HUDEP-2 (cell line): ENCODE measurements around the gene OPN5.
"Not testable (repeated sequence)": the region's sequence is repeated elsewhere in the genome, so short reads cannot be mapped to it uniquely, and the experiment has no call there.

Source experiments
- DNase-seq, 76 experiments: peaks; one replicate each; lab custom pipeline; 2025; ENCODE audit not compliant: unreplicated experiment in 76 of 76; lab: John Stamatoyannopoulos, UW

OPN5 gene

DNA sequence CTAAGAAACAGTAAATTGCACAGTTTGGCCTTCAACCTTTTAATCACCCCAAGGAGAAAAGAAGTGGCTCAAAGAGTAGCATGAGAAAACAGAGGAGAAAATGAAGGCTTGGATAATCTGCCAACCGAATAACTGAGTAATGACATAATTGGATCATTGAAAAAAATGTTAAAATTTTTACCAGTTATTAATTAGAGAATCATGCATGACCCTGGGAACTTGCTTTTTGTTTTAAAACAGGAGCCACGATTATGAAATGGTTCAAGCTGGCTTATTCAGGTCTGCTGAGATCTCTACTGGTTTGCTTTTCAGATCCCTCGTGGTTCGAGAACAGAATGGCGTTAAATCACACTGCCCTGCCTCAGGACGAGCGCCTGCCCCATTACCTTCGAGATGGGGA, at the start of gene OPN5:
OPN5 (plus strand) TSS at position 301 of the 400 bp plus-strand sequence; CDS start at position 336, 35 bp downstream.
- no peak for DNase-seq

GRCh38 chr6:47733879-47734558, 47.8 kb upstream of the OPN5 start:
- DNase-seq, result peak in 23 of 76 experiments; percentile 2 to 38 (median 14)

- no peak for DNase-seq
These were observed 46.9 kb upstream of the OPN5 start for GRCh38 chr6:47734831-47735481.

DNA sequence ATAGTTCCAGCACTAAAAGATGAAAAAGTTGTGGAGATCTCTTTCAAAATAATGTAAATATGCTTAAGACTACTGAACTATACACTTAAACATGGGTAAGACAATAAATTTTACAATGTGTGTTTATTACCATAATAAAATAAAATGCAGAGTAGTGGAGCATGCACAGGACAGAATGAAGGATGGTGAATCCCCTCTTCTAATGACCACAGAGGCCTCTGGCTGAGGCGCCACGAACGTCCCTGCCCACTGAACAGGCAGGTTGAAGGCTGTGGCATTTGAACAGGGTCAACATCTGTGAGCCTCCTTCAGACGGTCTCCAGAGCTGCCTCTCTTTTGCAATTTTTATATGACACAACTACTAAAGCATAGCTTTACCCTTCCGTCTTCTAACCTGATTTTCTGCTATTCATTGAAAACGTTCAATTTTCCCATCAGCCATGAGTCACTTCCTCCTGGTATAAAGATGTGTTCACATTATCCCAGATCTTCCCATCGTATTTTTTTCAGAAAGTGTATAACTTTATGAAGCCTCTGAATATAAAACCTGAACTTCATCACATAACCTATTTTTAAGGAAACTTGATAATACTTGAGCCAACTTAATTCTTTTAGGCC, 45.6 kb upstream of the OPN5 start:
- DNase-seq, result no peak

GRCh38 chr6:47737406-47737805, 44.4 kb upstream of the OPN5 start:
- DNase-seq, result no peak

GRCh38 chr6:47740714-47741113, 41.1 kb upstream of the OPN5 start:
- no peak for DNase-seq

DNA sequence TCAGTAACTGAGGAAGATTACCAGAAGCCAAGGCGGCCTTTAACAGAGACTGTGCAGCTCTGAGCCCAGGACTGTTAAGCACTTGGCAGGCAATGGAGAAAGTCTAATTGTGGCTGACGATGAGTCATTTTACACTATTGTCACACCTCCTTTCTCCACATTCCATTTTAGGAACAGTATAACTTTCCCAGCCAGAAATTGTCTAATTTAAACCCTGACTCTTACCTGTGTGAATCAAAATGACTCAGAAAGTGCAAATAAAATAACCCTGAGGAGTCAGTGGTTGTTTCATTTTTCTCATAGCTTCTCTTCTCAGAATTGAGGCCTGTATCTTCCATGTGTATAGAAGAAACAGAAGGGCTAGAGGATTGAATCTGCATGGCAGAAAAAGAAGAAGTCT, 40.0 kb upstream of the OPN5 start:
- DNase-seq, result no peak

GRCh38 chr6:47743744-47744143, 38.1 kb upstream of the OPN5 start:
- DNase-seq, result no peak

GRCh38 chr6:47745269-47745668, 36.6 kb upstream of the OPN5 start:
- DNase-seq, result not testable (repeated sequence)

DNA sequence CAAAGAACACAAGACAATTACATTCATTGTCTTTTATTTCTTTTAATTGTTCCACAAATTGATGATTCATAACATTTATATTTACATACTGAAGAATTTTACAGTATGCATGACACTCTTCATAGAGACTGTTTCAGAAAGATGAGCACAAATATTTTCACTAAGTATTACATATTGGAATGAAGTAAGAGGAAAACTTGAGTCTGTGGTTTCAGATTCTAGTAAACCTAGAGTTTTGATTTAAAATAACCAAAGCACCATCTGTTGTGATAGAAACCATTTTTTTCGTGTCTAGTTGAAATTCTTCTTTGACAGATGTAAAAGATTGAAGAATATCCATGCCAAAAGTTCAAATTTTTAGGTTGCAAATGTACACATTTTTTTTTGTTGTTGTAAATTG, 32.1 kb upstream of the OPN5 start:
- DNase-seq, result no peak

DNA sequence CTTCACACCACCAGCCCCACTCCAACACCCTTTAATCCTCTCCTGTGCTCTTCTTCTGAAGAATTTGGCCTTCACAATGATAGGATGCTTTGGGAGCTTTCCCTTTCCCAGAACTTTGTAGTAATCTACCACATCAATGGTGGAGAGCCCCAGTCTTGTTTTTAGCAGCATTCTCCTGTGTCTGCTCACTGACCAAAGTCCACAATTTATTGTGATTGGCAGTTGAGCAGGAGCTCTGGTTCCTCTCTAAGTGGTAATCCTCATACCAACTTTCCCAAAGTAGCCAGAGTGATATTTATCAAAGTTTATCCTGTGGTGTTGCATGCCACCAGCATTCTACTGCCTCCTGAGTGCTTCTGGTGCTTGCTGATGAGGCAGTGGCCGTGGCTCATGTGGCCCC, 29.0 kb upstream of the OPN5 start:
- no peak for DNase-seq

DNA sequence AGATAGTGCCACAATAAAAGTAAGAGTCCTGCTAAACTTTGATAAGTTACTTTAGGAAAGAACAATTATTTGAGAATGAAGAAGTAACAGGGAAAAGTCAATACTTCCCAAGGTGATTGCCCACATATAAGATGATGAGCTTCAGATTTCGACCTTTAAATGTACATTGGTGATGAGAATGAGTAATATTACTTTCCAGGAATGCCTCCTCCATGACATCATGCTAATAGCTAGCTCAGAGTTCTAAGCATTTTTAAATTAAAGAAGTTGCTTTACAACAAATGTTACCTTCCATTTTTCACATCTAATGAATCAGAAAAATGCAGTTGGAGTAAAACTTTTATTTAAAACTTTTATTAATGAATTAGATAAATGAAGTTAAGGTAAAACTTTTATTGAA, 22.5 kb upstream of the OPN5 start:
- DNase-seq, result no peak

DNA sequence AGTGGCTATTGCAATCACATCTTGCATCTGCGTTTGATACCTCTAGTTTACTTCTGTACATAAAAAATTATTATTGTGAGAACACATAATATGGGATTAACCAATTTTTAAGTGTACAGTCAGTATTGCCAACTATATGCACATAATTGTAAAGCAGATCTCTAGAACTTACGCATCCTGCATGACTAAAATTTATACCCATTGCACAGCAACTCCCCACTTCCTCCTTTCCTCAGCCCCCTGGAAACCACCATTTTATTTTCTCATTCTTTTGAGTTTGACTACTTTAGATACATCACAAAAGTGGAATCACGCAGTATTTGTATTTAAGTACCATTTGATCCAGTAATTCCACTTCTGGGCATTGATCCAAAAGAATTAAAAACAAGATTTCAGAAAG, 19.3 kb upstream of the OPN5 start:
- no peak for DNase-seq

- DNase-seq, result no peak
These were observed 15.4 kb upstream of the OPN5 start for GRCh38 chr6:47766445-47766844.

GRCh38 chr6:47767102-47767501, 14.7 kb upstream of the OPN5 start:
- DNase-seq, result no peak

- no peak for DNase-seq
These were observed 11.8 kb upstream of the OPN5 start for GRCh38 chr6:47769982-47770381.

DNA sequence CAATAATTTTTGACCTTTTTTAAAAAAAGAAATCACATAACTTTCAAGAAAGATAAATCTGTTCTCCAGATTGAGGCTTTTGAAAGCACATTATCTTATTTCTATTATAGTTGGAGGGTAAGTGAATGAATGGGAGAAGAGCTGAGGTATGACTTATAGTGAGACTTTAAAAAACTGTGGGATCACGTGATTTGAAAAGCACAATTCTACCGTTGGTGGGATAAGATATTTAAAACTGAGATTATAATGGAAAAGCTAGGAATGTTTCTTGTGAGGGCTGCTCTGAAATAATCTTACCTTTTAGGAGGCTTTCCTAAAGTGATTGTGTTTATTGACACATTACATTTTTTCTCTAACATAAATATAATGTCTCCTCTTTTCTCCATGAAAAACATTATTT, 9.5 kb upstream of the OPN5 start:
- DNase-seq, result no peak

DNA sequence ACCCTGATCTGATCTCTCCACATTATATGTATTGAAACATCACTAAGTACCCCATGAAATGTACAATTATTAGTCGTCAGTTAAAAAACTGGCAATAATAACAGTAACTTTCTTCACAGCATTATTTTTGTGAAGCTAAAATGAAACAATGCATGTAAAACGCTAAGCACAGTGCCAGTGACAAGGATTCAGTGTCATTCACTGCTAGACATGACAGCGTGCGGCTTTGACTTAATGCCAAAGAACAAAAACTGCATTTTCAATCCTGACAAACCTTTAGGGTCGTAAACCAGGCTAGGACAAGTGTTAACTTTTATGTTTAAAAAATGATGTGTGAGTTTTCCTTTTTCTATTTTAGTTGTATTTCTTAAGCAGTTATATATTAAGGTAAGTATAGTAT, 8.8 kb upstream of the OPN5 start:
- DNase-seq, result no peak

GRCh38 chr6:47780510-47781356, 1.1 kb upstream of the OPN5 start:
- DNase-seq, result peak in 35 of 76 experiments; percentile 2 to 61 (median 39)

DNA sequence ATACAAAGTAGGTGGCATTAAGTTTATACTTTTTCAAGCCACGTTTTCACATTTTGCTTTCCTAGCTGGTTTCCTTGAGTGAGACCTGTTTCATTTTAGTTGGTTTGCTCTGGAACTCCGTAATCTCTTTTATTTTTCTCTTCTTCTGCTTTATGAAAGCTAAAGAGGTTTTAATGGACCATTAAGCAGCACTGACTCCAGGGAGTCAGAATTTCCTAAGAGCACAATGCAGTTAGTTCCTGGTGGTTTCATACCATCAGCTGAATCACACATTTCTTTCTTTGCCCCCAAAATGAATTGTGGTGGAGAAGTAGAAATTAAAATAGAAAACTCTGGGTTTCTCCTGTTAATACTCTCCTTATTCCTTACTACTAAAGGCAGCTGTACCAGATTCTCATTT, 3.4 kb downstream of the OPN5 start:
- DNase-seq, result no peak
